C4-2B (cell line): ENCODE data around the gene SP110.

Experiments
- ZFX ChIP-seq: fragments of 450-650 bp; IDR thresholded peaks from 2 replicates; pipeline ENCODE4 v1.6.1; 2017
- TF ChIP-seq, protein P1 (sequence below): fragments of 450-650 bp; conservative IDR thresholded peaks from 2 replicates; pipeline ENCODE4 v1.5.1; 2017; ENCODE audit warnings: mild to moderate bottlenecking

DNA sequence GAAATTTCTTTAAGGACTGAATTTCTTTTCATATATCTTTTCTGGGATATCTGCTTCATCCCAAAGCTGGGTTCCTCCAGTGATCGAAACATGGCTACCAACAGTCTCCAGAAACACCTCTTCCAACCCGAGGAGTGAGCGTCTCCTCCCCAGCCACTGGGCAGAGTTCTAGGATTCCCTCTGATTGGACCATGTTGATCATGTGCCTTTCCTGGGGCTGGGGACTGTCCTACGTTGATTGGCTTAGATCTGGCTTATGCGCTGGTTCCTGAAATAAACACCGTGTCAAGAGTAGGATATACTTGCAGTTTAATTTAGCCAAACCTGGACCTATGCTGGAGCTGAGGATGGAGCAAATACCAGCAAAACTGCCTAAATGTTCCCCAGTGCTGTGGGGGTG, 95.5 kb downstream of the SP110 start:
- TF ChIP-seq, protein P1, sequence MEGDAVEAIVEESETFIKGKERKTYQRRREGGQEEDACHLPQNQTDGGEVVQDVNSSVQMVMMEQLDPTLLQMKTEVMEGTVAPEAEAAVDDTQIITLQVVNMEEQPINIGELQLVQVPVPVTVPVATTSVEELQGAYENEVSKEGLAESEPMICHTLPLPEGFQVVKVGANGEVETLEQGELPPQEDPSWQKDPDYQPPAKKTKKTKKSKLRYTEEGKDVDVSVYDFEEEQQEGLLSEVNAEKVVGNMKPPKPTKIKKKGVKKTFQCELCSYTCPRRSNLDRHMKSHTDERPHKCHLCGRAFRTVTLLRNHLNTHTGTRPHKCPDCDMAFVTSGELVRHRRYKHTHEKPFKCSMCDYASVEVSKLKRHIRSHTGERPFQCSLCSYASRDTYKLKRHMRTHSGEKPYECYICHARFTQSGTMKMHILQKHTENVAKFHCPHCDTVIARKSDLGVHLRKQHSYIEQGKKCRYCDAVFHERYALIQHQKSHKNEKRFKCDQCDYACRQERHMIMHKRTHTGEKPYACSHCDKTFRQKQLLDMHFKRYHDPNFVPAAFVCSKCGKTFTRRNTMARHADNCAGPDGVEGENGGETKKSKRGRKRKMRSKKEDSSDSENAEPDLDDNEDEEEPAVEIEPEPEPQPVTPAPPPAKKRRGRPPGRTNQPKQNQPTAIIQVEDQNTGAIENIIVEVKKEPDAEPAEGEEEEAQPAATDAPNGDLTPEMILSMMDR, result no peak
- no peak for TF ChIP-seq ZFX
